Bronchial epithelial cell (primary cell): ENCODE results near the gene STAT3. TPM values are rescaled to one million over a fixed set of nuclear protein-coding genes. Genes with fewer than 3 reads are reported as not detected.
"Not testable (repeated sequence)": the region's sequence is repeated elsewhere in the genome, so short reads cannot be mapped to it uniquely, and the experiment has no call there.

Source experiments
- DNase-seq: peaks from one replicate; pipeline ENCODE4 v3.0.0-alpha.2; 2010; ENCODE audit warnings: low read depth
- FAIRE-seq: peaks from 2 replicates; lab custom pipeline; 2011; peaks lifted over from hg19 to GRCh38; lab: Jason Lieb, UNC
- H3K27me3 ChIP-seq: 2 replicates; pipeline ENCODE4 v1.5.1; 2011; ENCODE audit warnings: low read length; ENCODE audit not compliant: control insufficient read depth, insufficient read depth
- H3K36me3 ChIP-seq: 2 replicates; pipeline ENCODE4 v1.5.1; 2011; ENCODE audit warnings: low read length; ENCODE audit not compliant: control insufficient read depth, insufficient read depth
- H3K4me3 ChIP-seq: 2 replicates; pipeline ENCODE4 v1.5.1; 2011; ENCODE audit warnings: mild to moderate bottlenecking, low read depth, low read length, control low read depth
- CTCF ChIP-seq: IDR thresholded peaks from 2 replicates; pipeline ENCODE4 v1.5.1; 2011; ENCODE audit warnings: mild to moderate bottlenecking, moderate library complexity, low read length, control low read depth, inconsistent platforms; ENCODE audit not compliant: insufficient read depth, severe bottlenecking
- total RNA-seq: library from RNA; depleted of rRNA; stranded (reverse); fragments of >200 nt; gene quantifications from 2 replicates; pipeline ENCODE4 v1.2.1, GENCODE V29; 2014

STAT3 gene
- total RNA-seq, 1 donor from 2014 or later: 40.0 TPM

GRCh38 chr17:42402117-42402516, 13.9 kb upstream of the STAT3 start:
- Histone ChIP-seq H3K36me3 (peaks cover 14% of the 10 kb centered on the region), H3K4me3 (no peak overlapping the region), H3K27me3 (no peaks in the 10 kb centered on the region)
- DNase-seq (no peak), FAIRE-seq (no peak)
- TF ChIP-seq CTCF: no peak

- H3K4me3 ChIP-seq, FAIRE-seq, H3K27me3 ChIP-seq, DNase-seq: not testable (repeated sequence)
- peaks cover 14% of the 10 kb centered on the region for H3K36me3 ChIP-seq
These were observed 12.7 kb upstream of the STAT3 start for GRCh38 chr17:42400844-42401375.

- TF ChIP-seq CTCF: no peak
- Histone ChIP-seq H3K27me3 (no peaks in the 10 kb centered on the region), H3K36me3 (peaks cover 12% of the 10 kb centered on the region), H3K4me3 (no peak overlapping the region)
- FAIRE-seq (no peak), DNase-seq (no peak)
These were observed 12.0 kb upstream of the STAT3 start for GRCh38 chr17:42399948-42400843.

- no peak for FAIRE-seq
- H3K36me3 ChIP-seq: peaks cover 6% of the 10 kb centered on the region
- no peak overlapping the region for H3K4me3 ChIP-seq
- no peak for DNase-seq
- no peaks in the 10 kb centered on the region for H3K27me3 ChIP-seq
- no peak for TF ChIP-seq CTCF
These were observed 10.9 kb upstream of the STAT3 start for GRCh38 chr17:42399121-42399520.

GRCh38 chr17:42395601-42396000, 7.4 kb upstream of the STAT3 start:
- H3K27me3 ChIP-seq, DNase-seq, H3K36me3 ChIP-seq, H3K4me3 ChIP-seq, FAIRE-seq: not testable (repeated sequence)

GRCh38 chr17:42394838-42395237, 6.6 kb upstream of the STAT3 start:
- DNase-seq (no peak), FAIRE-seq (no peak)
- TF ChIP-seq CTCF: no peak

More at GRCh38 chr17:42394838-42395237, 6.6 kb upstream of the STAT3 start:
- Histone ChIP-seq H3K27me3 (no peaks in the 10 kb centered on the region), H3K4me3 (no peak overlapping the region), H3K36me3 (no peaks in the 10 kb centered on the region)
